K562 (cell line): ENCODE data around the gene SYNPO. TPM values are rescaled to one million over a fixed set of nuclear protein-coding genes. Genes with fewer than 3 reads are reported as not detected.

Experiments used
- ATAC-seq: fragments of 200-7000 bp; cut with Tn5 transposase; 3 replicates; pipeline ENCODE4 v1.9.1; 2020; ENCODE audit warnings: moderate library complexity
- BruUV-seq: library from RNA; stranded (reverse); fragments of 400-500 nt; replicated peaks from 2 replicates; lab custom pipeline; 2021; lab: Mats Ljungman, UMichigan
- CTCF ChIA-PET: fragments of 300-600 bp; formaldehyde crosslinking; extraction: SDS; loops from one replicate; lab custom pipeline; 2021; ENCODE audit warnings: low intra/inter-chr PET ratio; lab: Yijun Ruan, JAX
- POLR2A ChIA-PET: fragments of 300-600, 350-650 bp; sonication (Branson Sonifier 250); formaldehyde crosslinking; extraction: SDS; loops from one replicate; lab custom pipeline; 2021; ENCODE audit warnings: antibody characterized with exemption, inconsistent platforms; lab: Yijun Ruan, JAX
- DNase-seq, 4 experiments: peaks; one replicate each; pipeline versions ENCODE4 v3.0.0 to v3.0.0-alpha.2; 2011 to 2018; ENCODE audit warnings: low spot score in 3 of 4, mixed read lengths in 3 of 4; ENCODE audit errors: extremely low read depth in 1 of 4
- FAIRE-seq: peaks from 2 replicates; lab custom pipeline; 2011; peaks lifted over from hg19 to GRCh38; lab: Jason Lieb, UNC
- H2AFZ ChIP-seq: 2 replicates; pipeline ENCODE4 v1.6.0; 2011; ENCODE audit warnings: low read depth, low read length, control low read depth, inconsistent platforms
- H3K27ac ChIP-seq: fragments of 200-600 bp; 3 replicates; pipeline ENCODE4 v1.8.0; 2011; ENCODE audit warnings: low read depth, mild to moderate bottlenecking, control low read depth, inconsistent platforms, low read length, moderate library complexity, mixed read lengths; ENCODE audit errors: extremely low read depth
- H3K27me3 ChIP-seq, 2 experiments: fragments of 300-600 bp in 1 of 2; 2 replicates in 1 of 2; 3 replicates in 1 of 2; pipeline versions ENCODE4 v1.6.0 to v1.8.0; 2011; ENCODE audit warnings: inconsistent platforms in 2 of 2, low read length in 2 of 2, mild to moderate bottlenecking in 1 of 2, mixed read lengths in 1 of 2, moderate library complexity in 1 of 2; ENCODE audit not compliant: control insufficient read depth in 2 of 2, insufficient read depth in 2 of 2
- H3K36me3 ChIP-seq: fragments of 300-600 bp; 3 replicates; pipeline ENCODE4 v1.8.0; 2011; ENCODE audit warnings: mild to moderate bottlenecking, low read length, inconsistent platforms; ENCODE audit not compliant: control insufficient read depth, insufficient read depth
- H3K4me1 ChIP-seq, 2 experiments: fragments of 200-600 bp in 1 of 2; replicated peaks in 1 of 2; 2 replicates in 1 of 2; 3 replicates in 1 of 2; pipeline versions ENCODE4 v1.5.1 to v1.8.0; 2011; ENCODE audit warnings: inconsistent platforms in 2 of 2, low read length in 2 of 2, mild to moderate bottlenecking in 1 of 2, mixed read lengths in 1 of 2, moderate library complexity in 1 of 2; ENCODE audit not compliant: control insufficient read depth in 2 of 2, insufficient read depth in 2 of 2
- H3K4me2 ChIP-seq: 2 replicates; pipeline ENCODE4 v1.6.1; 2011; ENCODE audit warnings: low read length, control low read depth, inconsistent platforms, mixed read lengths; ENCODE audit not compliant: insufficient read depth
- H3K4me3 ChIP-seq: fragments of 200-600 bp; sonication (generic), shearing (Covaris generic); 2 replicates; pipeline ENCODE4 v1.5.1; 2016; ENCODE audit warnings: control low read depth, inconsistent platforms
- H3K79me2 ChIP-seq: fragments of 200-600 bp; 3 replicates; pipeline ENCODE4 v1.8.0; 2011; ENCODE audit warnings: low read length, inconsistent platforms; ENCODE audit not compliant: control insufficient read depth, insufficient read depth
- H3K9ac ChIP-seq, 2 experiments: 2 replicates each; pipeline versions ENCODE4 v1.6.0 to v1.6.1; 2011; ENCODE audit warnings: low read depth in 2 of 2, low read length in 2 of 2, control low read depth in 1 of 2, inconsistent platforms in 1 of 2, mild to moderate bottlenecking in 1 of 2, mixed read lengths in 1 of 2; ENCODE audit not compliant: insufficient read depth in 1 of 2
- H3K9me1 ChIP-seq: one replicate; pipeline ENCODE4 v1.6.0; 2011; ENCODE audit warnings: inconsistent platforms, mild to moderate bottlenecking, low read length, moderate library complexity; ENCODE audit not compliant: control insufficient read depth, insufficient read depth
- H3K9me3 ChIP-seq: replicated peaks from 2 replicates; pipeline ENCODE4 v1.5.1; 2011; ENCODE audit warnings: low read depth, low read length, inconsistent platforms; ENCODE audit not compliant: control insufficient read depth, insufficient read depth
- H4K20me1 ChIP-seq: replicated peaks from 2 replicates; pipeline ENCODE4 v1.6.1; 2011; ENCODE audit warnings: low read length, inconsistent platforms, mixed read lengths; ENCODE audit not compliant: control insufficient read depth, insufficient read depth
- MNT ChIP-seq, 2 experiments: fragments of 450-650 bp; conservative IDR thresholded peaks; 2 replicates each; pipeline ENCODE4 v1.6.1; 2017; ENCODE audit warnings: mild to moderate bottlenecking in 2 of 2, moderate library complexity in 2 of 2
- SLC30A9 ChIP-seq: fragments of 250-450 bp; sonication (Bioruptor Pico); IDR thresholded peaks from 2 replicates; pipeline ENCODE4 v1.8.0; 2022; ENCODE audit warnings: mild to moderate bottlenecking, moderate library complexity
- ZNF24 ChIP-seq: fragments of 450-650 bp; IDR thresholded peaks from 2 replicates; pipeline ENCODE4 v1.6.1; 2016
- ZNF263 ChIP-seq: sonication (generic); formaldehyde crosslinking; IDR thresholded peaks from 2 replicates; pipeline ENCODE4 v1.8.0; 2022; ENCODE audit warnings: mild to moderate bottlenecking, missing genetic modification reagents, borderline replicate concordance
- ZNF668 ChIP-seq: fragments of 250-450 bp; sonication (Bioruptor Pico); IDR thresholded peaks from 2 replicates; pipeline ENCODE4 v1.8.0; 2022; ENCODE audit warnings: mild to moderate bottlenecking, inconsistent platforms
- WGBS: fragments of 100-300 bp; shearing (Covaris generic); methylation state at CpG from one replicate; pipeline ENCODE4 v1.1.6; 2016; ENCODE audit warnings: low coverage, mixed read lengths; ENCODE audit not compliant: insufficient coverage; ENCODE audit errors: missing lambda C conversion rate; 5-methylcytosine and 5-hydroxymethylcytosine counted together
- in situ Hi-C: fragments of 300-500 bp; cut with MboI; formaldehyde crosslinking; loops from 4 replicates; pipeline ENCODE4 v1.15.0; 2018; ENCODE audit warnings: inconsistent platforms, mixed read lengths
- intact Hi-C: fragments of 100-400 bp; cut with micrococcal nuclease; formaldehyde crosslinking; loops from 2 replicates; pipeline ENCODE4 v1.14.2; 2022
- polyA plus RNA-seq, 8 experiments: library from polyadenylated mRNA; depleted of rRNA in 4 of 8; stranded (reverse) in 5 of 8; unstranded in 3 of 8; fragments of >200 nt; fragmentation: Nextera tagmentation in 2 of 8; fragmentation: Illumina TruSeq in 1 of 8; extraction: Ambion mirVana in 2 of 8; extraction: Trizol in 1 of 8; gene quantifications; 2 replicates each; pipeline versions ENCODE4 v1.2.1 to v1.2.3, GENCODE V29; 2011 to 2014; ENCODE audit warnings: inconsistent platforms in 1 of 8, missing spikeins in 1 of 8
- total RNA-seq, 7 experiments: library from RNA; depleted of rRNA in 6 of 7; stranded (reverse); fragments of >200 nt in 6 of 7; fragmentation: Illumina TruSeq in 2 of 7; extraction: Trizol in 2 of 7; gene quantifications; 2 replicates each; pipeline versions ENCODE4 v1.2.1 to v1.2.3, GENCODE V29; 2011 to 2021; ENCODE audit warnings: low replicate concordance in 1 of 7

Gene SYNPO
- total and polyA plus RNA-seq, 9 of the 15 experiments (the other 6 are each of a cell fraction or from before 2014, with no cell fraction given) = 0.01 to 0.31 (median 0.03) TPM; not detected in 4

GRCh38 chr5:150658121-150658520 lies 17.7 kb downstream of the SYNPO start:
- ATAC-seq (no peak), FAIRE-seq (no peak), DNase-seq (no peak)
- BruUV-seq = no TSS peak
- in situ Hi-C loops = loop anchor here (10.0 kb wide), 1 partner anchor 203 kb away; no protein-coding TSS in a partner anchor
- Histone ChIP-seq H2AFZ (no peak overlapping the region), H3K36me3 (no peaks in the 10 kb centered on the region), H3K27me3 (peaks cover 13 to 50% of the 10 kb centered on the region in 2 experiments), H4K20me1 (no peaks in the 10 kb centered on the region), H3K9me1 (no peaks in the 10 kb centered on the region), H3K27ac (no peak overlapping the region), H3K79me2 (no peaks in the 10 kb centered on the region), H3K4me1 (peaks cover 9 to 13% of the 10 kb centered on the region in 2 experiments; a peak in 4 of 5 replicates), H3K9ac (no peak overlapping the region), H3K4me3 (no peak overlapping the region), H3K9me3 (no peaks in the 10 kb centered on the region), H3K4me2 (no peak overlapping the region)
- POLR2A ChIA-PET = interaction anchor here (0.6 to 1.3 kb wide), 3 partner anchors 43 to 1333 kb away, joined by 4 read pairs; partner anchors contain the start of gene RBM22
- WGBS = 41% methylated on average over 4 of the region's 4 CpGs
- TF ChIP-seq ZNF668 (no peak), SLC30A9 (CRISPR knock-in tag) (no peak)
- intact Hi-C loops = no loop called here
- CTCF ChIA-PET = no interaction called here

GRCh38 chr5:150658699-150659265 lies 18.3 kb downstream of the SYNPO start:
- intact Hi-C loops (no loop called here), in situ Hi-C loops (loop anchor here (10.0 kb wide), 1 partner anchor 204 kb away; no protein-coding TSS in a partner anchor)
- peaks cover 13 to 47% of the 10 kb centered on the region in 2 experiments for H3K27me3 ChIP-seq
- no peak overlapping the region for H3K27ac ChIP-seq
- ATAC-seq (no peak), FAIRE-seq (no peak), DNase-seq (no peak)
- H3K9me1 ChIP-seq = no peaks in the 10 kb centered on the region
- no peak overlapping the region for H3K9ac ChIP-seq
- no peaks in the 10 kb centered on the region for H4K20me1 ChIP-seq
- no peak overlapping the region for H3K4me2 ChIP-seq
- no peaks in the 10 kb centered on the region for H3K79me2 ChIP-seq
- H3K36me3 ChIP-seq = no peaks in the 10 kb centered on the region
- POLR2A ChIA-PET = interaction anchor here (0.6 to 1.3 kb wide), 3 partner anchors 39 to 1334 kb away, joined by 4 read pairs; partner anchors contain the start of gene RBM22
- no peaks in the 10 kb centered on the region for H3K9me3 ChIP-seq
- no peak overlapping the region for H2AFZ ChIP-seq
- 8% methylated on average over 3 of the region's 3 CpGs for WGBS
- H3K4me1 ChIP-seq = peaks cover 9 to 13% of the 10 kb centered on the region in 2 experiments; a peak in 4 of 5 replicates
- CTCF ChIA-PET = no interaction called here
- no peak overlapping the region for H3K4me3 ChIP-seq
- no TSS peak for BruUV-seq
- TF ChIP-seq ZNF668 (no peak), MNT (conservative IDR thresholded peaks at IDR 0.05) (no peak), ZNF263 (CRISPR knock-in tag) (no peak), ZNF24 (no peak)
